ENCODE measurements around the gene WDR20. TPM values are rescaled to one million over a fixed set of nuclear protein-coding genes. Genes with fewer than 3 reads are reported as not detected.

WDR20 gene
- total and polyA plus RNA-seq, 2 of the 8 experiments (the other 6 are each of a cell fraction or from before 2014, with no cell fraction given): 11.2 to 26.7 TPM

GRCh38 chr14:102150744-102151143, 11.0 kb downstream of the WDR20 start:
- CTCF ChIA-PET (ENCODE audit: partially characterized antibody): interaction anchor here (0.7 to 1.8 kb wide), 5 partner anchors 16 to 165 kb away, joined by 3 to 4 read pairs (median 3); no protein-coding TSS in a partner anchor
- Histone ChIP-seq H2BK5ac (ENCODE audit: low read depth, low read length) (no peak overlapping the region), H3K4me2 (ENCODE audit: insufficient read depth in 1 of 2, low read depth in 2 of 2, low read length in 2 of 2) (no peak overlapping the region), H3K23me2 (ENCODE audit: low read depth, low read length) (no peaks in the 10 kb centered on the region), H2BK15ac (ENCODE audit: low read length) (no peak overlapping the region), H2BK12ac (ENCODE audit: low read depth, low read length) (no peak overlapping the region), H2AFZ (ENCODE audit: low read length) (no peak overlapping the region), H3K79me1 (ENCODE audit: low read depth, low read length) (peaks cover 5% of the 10 kb centered on the region; the same call in 1 of the 2 replicates), H2BK120ac (replicated peaks; ENCODE audit: low read depth, low read length) (no peak overlapping the region), H3K36me3 (ENCODE audit: control insufficient read depth in 2 of 4, insufficient read depth in 4 of 4, low read length in 3 of 4) (no peaks in the 10 kb centered on the region), H3K79me2 (ENCODE audit: control insufficient read depth in 1 of 2, insufficient read depth in 2 of 2, low read length in 2 of 2) (peaks cover 8 to 84% of the 10 kb centered on the region in 2 experiments), H3K9me3 (ENCODE audit: insufficient read depth in 2 of 2, low read depth in 1 of 2, low read length in 1 of 2) (no peaks in the 10 kb centered on the region), H3K18ac (ENCODE audit: extremely low read depth, low read length) (no peak overlapping the region), H3K14ac (ENCODE audit: insufficient read length) (no peak overlapping the region), H3K23ac (ENCODE audit: insufficient read length) (no peak overlapping the region), H2AK5ac (ENCODE audit: low read depth, low read length) (no peak overlapping the region), H3K4me3 (ENCODE audit: extremely low read depth in 1 of 4, insufficient read depth in 2 of 4, low read depth in 3 of 4, low read length in 4 of 4) (no peak overlapping the region), H4K8ac (ENCODE audit: extremely low read depth, insufficient read depth, low read length) (no peak overlapping the region), H3K27me3 (replicated peaks in 1 of 4; ENCODE audit: control insufficient read depth in 3 of 4, extremely low read depth in 1 of 4, insufficient read depth in 3 of 4, low read length in 3 of 4) (no peaks in the 10 kb centered on the region), H4K5ac (ENCODE audit: insufficient read length, low read depth, low read length) (no peak overlapping the region), H3K56ac (replicated peaks; ENCODE audit: insufficient read length, low read depth, low read length) (no peak overlapping the region), H4K91ac (replicated peaks; ENCODE audit: insufficient read length, low read length) (no peak overlapping the region), H2BK20ac (ENCODE audit: low read length) (no peak overlapping the region), H3K4me1 (replicated peaks in 1 of 4; ENCODE audit: control insufficient read depth in 3 of 4, insufficient read depth in 4 of 4, low read length in 3 of 4) (peaks cover 2 to 5% (median 3%) of the 10 kb centered on the region in 4 experiments; a peak in 4 of 7 replicates), H3K9ac (replicated peaks in 1 of 4; ENCODE audit: extremely low read depth in 1 of 4, low read depth in 3 of 4, low read length in 3 of 4) (no peak overlapping the region), H3K4ac (replicated peaks; ENCODE audit: insufficient read length, low read depth, low read length) (no peak overlapping the region), H4K20me1 (replicated peaks in 1 of 2; ENCODE audit: control insufficient read depth in 1 of 2, insufficient read depth in 2 of 2, low read length in 2 of 2) (peaks cover 3 to 11% of the 10 kb centered on the region in 2 experiments), H3K27ac (ENCODE audit: low read depth, low read length) (no peak overlapping the region)
- POLR2A ChIA-PET (ENCODE audit: partially characterized antibody): no interaction called here
- FAIRE-seq (no peak), DNase-seq (ENCODE audit: low read depth in 1 of 2, low spot score in 2 of 2) (no peak)
- WGBS, 2 experiments (ENCODE audit: extremely low coverage in 1 of 2, insufficient coverage in 1 of 2, insufficient read length in 1 of 2, insufficient replicate concordance in 2 of 2, low coverage in 1 of 2, low lambda C conversion rate in 2 of 2, missing lambda C conversion rate in 1 of 2): 77% methylated on average over 1 of the region's 1 CpG; no CpG with 5 or more reads in 1 of the 2 experiments
- TF ChIP-seq, protein P1, sequence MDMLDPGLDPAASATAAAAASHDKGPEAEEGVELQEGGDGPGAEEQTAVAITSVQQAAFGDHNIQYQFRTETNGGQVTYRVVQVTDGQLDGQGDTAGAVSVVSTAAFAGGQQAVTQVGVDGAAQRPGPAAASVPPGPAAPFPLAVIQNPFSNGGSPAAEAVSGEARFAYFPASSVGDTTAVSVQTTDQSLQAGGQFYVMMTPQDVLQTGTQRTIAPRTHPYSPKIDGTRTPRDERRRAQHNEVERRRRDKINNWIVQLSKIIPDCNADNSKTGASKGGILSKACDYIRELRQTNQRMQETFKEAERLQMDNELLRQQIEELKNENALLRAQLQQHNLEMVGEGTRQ (IDR thresholded peaks at IDR 0.05; ENCODE audit: low read length): no peak
- no peak for TF ChIP-seq RFX5 (IDR thresholded peaks at IDR 0.05; ENCODE audit: borderline replicate concordance, low read depth, low read length)
- no peak for TF ChIP-seq ATF2 (IDR thresholded peaks at IDR 0.05; ENCODE audit: low read length)
- TF ChIP-seq RBBP5 (IDR thresholded peaks at IDR 0.05; ENCODE audit: borderline replicate concordance, low read depth, low read length): no peak
- no peak for TF ChIP-seq BRCA1 (IDR thresholded peaks at IDR 0.05; ENCODE audit: low read depth, low read length)
- TF ChIP-seq, protein P2, sequence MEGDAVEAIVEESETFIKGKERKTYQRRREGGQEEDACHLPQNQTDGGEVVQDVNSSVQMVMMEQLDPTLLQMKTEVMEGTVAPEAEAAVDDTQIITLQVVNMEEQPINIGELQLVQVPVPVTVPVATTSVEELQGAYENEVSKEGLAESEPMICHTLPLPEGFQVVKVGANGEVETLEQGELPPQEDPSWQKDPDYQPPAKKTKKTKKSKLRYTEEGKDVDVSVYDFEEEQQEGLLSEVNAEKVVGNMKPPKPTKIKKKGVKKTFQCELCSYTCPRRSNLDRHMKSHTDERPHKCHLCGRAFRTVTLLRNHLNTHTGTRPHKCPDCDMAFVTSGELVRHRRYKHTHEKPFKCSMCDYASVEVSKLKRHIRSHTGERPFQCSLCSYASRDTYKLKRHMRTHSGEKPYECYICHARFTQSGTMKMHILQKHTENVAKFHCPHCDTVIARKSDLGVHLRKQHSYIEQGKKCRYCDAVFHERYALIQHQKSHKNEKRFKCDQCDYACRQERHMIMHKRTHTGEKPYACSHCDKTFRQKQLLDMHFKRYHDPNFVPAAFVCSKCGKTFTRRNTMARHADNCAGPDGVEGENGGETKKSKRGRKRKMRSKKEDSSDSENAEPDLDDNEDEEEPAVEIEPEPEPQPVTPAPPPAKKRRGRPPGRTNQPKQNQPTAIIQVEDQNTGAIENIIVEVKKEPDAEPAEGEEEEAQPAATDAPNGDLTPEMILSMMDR (IDR thresholded peaks at IDR 0.05; ENCODE audit: control extremely low read depth in 1 of 3, insufficient read depth in 1 of 3, low read depth in 1 of 3, low read length in 3 of 3): no peak
- no peak for TF ChIP-seq FOSL1 (IDR thresholded peaks at IDR 0.05; ENCODE audit: insufficient read depth, low read depth, low read length)
- no peak for TF ChIP-seq CHD1 (IDR thresholded peaks at IDR 0.05; ENCODE audit: low read depth, low read length)
- no peak for TF ChIP-seq YY1 (IDR thresholded peaks at IDR 0.05; ENCODE audit: low read depth, low read length)
